T follicular helper cell (primary cell): ENCODE measurements around the gene SLC35A5.

Source experiments
- DNase-seq: peaks from one replicate; pipeline ENCODE4 v3.0.0-alpha.2; 2020; ENCODE audit warnings: low read depth

The SLC35A5 gene

GRCh38 chr3:112623717-112624116, 61.9 kb downstream of the SLC35A5 start:
- DNase-seq, result no peak

GRCh38 chr3:112627419-112627818, 65.6 kb downstream of the SLC35A5 start:
- no peak for DNase-seq

- no peak for DNase-seq
These were observed 66.1 kb downstream of the SLC35A5 start for GRCh38 chr3:112627919-112628466.

- DNase-seq, result no peak
These were observed 67.6 kb downstream of the SLC35A5 start for GRCh38 chr3:112629425-112629824.

- no peak for DNase-seq
These were observed 69.4 kb downstream of the SLC35A5 start for GRCh38 chr3:112631257-112631656.

- DNase-seq, result no peak
These were observed 70.8 kb downstream of the SLC35A5 start for GRCh38 chr3:112632596-112632995.

GRCh38 chr3:112633191-112633590, 71.3 kb downstream of the SLC35A5 start:
- DNase-seq, result no peak

GRCh38 chr3:112633757-112634156, 71.9 kb downstream of the SLC35A5 start:
- DNase-seq, result no peak

GRCh38 chr3:112634786-112635541, 73.1 kb downstream of the SLC35A5 start:
- no peak for DNase-seq
